GM12873 (cell line): Measurements from ENCODE around the gene BRD2.

ENCODE experiments used
- CTCF ChIP-seq: IDR thresholded peaks from 2 replicates; pipeline ENCODE4 v1.5.1; 2012; ENCODE audit warnings: low read depth, mild to moderate bottlenecking, moderate library complexity, low read length, control low read depth; ENCODE audit not compliant: insufficient read depth; ENCODE audit errors: missing control alignments

BRD2 gene

GRCh38 chr6:32945108-32945760, 23.2 kb upstream of the BRD2 start:
- TF ChIP-seq CTCF: no peak

GRCh38 chr6:32945953-32946352, 22.4 kb upstream of the BRD2 start:
- TF ChIP-seq CTCF: no peak

DNA sequence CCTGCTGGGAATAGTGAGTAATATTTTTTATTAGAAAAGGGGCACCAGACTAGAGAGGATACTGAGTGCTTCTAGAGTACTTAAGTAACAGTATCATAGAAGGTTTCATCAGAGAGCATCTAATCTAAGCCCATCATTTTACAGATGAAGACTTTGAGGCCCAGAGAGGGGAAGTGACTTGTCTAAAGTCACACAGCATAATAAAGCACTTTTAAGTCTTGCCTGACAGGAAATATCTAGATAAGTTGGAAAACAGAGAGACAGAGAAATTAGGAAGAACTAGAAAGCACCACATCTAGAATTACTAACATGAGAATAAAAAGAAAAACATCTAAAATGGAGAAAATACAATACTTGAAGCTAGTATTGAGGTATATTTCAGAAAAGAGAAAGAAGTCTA, 21.5 kb upstream of the BRD2 start:
- no peak for TF ChIP-seq CTCF

- peak; percentile 78 for TF ChIP-seq CTCF
Observed at GRCh38 chr6:32947552-32948465, 20.6 kb upstream of the BRD2 start.

DNA sequence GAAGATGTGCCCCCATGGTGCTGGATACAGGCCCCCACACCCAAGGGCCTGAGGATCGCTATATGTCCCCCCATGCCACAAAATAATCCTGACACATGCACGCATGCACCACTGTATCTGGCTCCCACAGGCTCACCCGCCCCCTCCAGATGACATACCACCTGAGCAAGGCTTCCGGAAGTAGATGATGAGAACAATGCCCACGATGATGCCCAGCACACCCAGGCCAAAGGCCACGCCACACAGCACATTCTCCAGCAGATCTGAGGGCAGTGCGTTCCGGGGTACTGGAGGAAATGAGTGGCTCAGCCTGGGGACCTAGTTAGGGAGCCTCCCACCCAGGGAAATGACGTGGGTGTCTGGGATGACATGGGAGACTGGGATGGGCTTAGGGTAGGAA, 19.3 kb upstream of the BRD2 start:
- TF ChIP-seq CTCF: no peak

GRCh38 chr6:32950010-32950409, 18.4 kb upstream of the BRD2 start:
- TF ChIP-seq CTCF: no peak

DNA sequence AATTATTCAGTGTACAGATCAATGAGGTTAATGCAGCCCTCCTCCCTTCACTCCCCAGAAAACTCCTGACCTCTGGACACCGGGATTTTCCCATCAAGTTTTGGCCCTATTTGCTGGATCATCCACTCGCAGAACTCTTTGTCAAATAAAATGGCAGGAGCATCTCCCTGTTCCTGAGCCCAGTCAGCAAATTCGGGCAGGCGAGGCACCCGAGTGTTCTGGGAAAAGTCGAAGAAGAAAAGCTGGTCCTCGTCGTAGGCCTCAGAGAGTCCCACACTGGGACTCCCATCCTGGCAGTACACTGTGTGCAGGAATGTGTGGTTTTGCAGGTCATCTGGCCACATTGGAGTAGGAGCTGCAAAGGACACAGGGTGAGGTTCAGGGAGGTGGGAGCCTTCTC, 17.9 kb upstream of the BRD2 start:
- no peak for TF ChIP-seq CTCF
